Panc1 (cell line): Measurements from ENCODE around the gene SRP54. TPM values are rescaled to one million over a fixed set of nuclear protein-coding genes. Genes with fewer than 3 reads are reported as not detected.

Experiments used
- ATAC-seq: fragments of 200-7000 bp; cut with Tn5 transposase; 2 replicates; pipeline ENCODE4 v1.9.1; 2020; ENCODE audit warnings: mild to moderate bottlenecking, moderate library complexity
- BruUV-seq: library from RNA; stranded (reverse); fragments of 400-500 nt; replicated peaks from 2 replicates; lab custom pipeline; 2021; lab: Mats Ljungman, UMichigan
- CTCF ChIA-PET: fragments of 300-600 bp; sonication (Branson Sonifier 250); formaldehyde crosslinking; loops from one replicate; lab custom pipeline; 2022; ENCODE audit warnings: antibody characterized with exemption; lab: Charles Lee
- POLR2A ChIA-PET: fragments of 300-600 bp; sonication (Branson Sonifier 250); formaldehyde crosslinking; loops from one replicate; lab custom pipeline; 2022; ENCODE audit warnings: antibody characterized with exemption; lab: Charles Lee
- DNase-seq: peaks from one replicate; pipeline ENCODE4 v3.0.0-alpha.2; 2010; ENCODE audit warnings: low read depth, low spot score
- H3K27ac ChIP-seq: 2 replicates; pipeline ENCODE4 v1.5.1; 2011; ENCODE audit warnings: mild to moderate bottlenecking, low read length, inconsistent platforms
- H3K27me3 ChIP-seq: fragments of 200-500 bp; sonication (Bioruptor generic); 2 replicates; pipeline ENCODE4 v1.6.0; 2014; ENCODE audit warnings: low read length, inconsistent platforms; ENCODE audit not compliant: control insufficient read depth, insufficient read depth
- H3K36me3 ChIP-seq: fragments of 200-500 bp; sonication (Bioruptor generic); 2 replicates; pipeline ENCODE4 v1.5.1; 2014; ENCODE audit warnings: inconsistent platforms, mild to moderate bottlenecking, low read length, moderate library complexity; ENCODE audit not compliant: control insufficient read depth, insufficient read depth
- H3K4me1 ChIP-seq: 2 replicates; pipeline ENCODE4 v1.5.1; 2011; ENCODE audit warnings: inconsistent platforms, mild to moderate bottlenecking, low read length, moderate library complexity; ENCODE audit not compliant: control insufficient read depth, insufficient read depth
- H3K4me3 ChIP-seq, 2 experiments: 2 replicates each; pipeline ENCODE4 v1.5.1; 2011 to 2012; ENCODE audit warnings: low read depth in 2 of 2, low read length in 2 of 2, mild to moderate bottlenecking in 2 of 2, inconsistent platforms in 1 of 2, moderate library complexity in 1 of 2
- H3K9me3 ChIP-seq: fragments of 200-500 bp; sonication (Bioruptor generic); 2 replicates; pipeline ENCODE4 v1.5.1; 2014; ENCODE audit warnings: low read depth, mild to moderate bottlenecking, inconsistent platforms, low read length, moderate library complexity; ENCODE audit not compliant: control insufficient read depth, insufficient read depth
- CTCF ChIP-seq: fragments of 450-650 bp; IDR thresholded peaks from 2 replicates; pipeline ENCODE4 v1.5.1; 2017; ENCODE audit warnings: mild to moderate bottlenecking
- POLR2AphosphoS5 ChIP-seq: IDR thresholded peaks from 2 replicates; pipeline ENCODE4 v1.6.1; 2012; ENCODE audit warnings: mild to moderate bottlenecking, low read depth, low read length, moderate library complexity
- REST ChIP-seq, 2 experiments: IDR thresholded peaks; 2 replicates each; pipeline ENCODE4 v1.6.1; 2011 to 2012; ENCODE audit warnings: low read depth in 2 of 2, control low read depth in 1 of 2, low read length in 1 of 2, mild to moderate bottlenecking in 1 of 2, moderate library complexity in 1 of 2; ENCODE audit not compliant: insufficient read depth in 1 of 2
- SIN3A ChIP-seq: IDR thresholded peaks from 2 replicates; pipeline ENCODE4 v1.6.1; 2012; ENCODE audit warnings: low read depth, mild to moderate bottlenecking, low read length, moderate library complexity, borderline replicate concordance; ENCODE audit not compliant: insufficient read depth
- TCF7L2 ChIP-seq: IDR thresholded peaks from 2 replicates; pipeline ENCODE4 v1.6.1; 2011; ENCODE audit warnings: mild to moderate bottlenecking, low read depth, low read length, inconsistent platforms
- in situ Hi-C: cut with HindIII; loops from 2 replicates; pipeline ENCODE4 v1.10.0; 2016; ENCODE audit warnings: low sequenced_read_pairs, low pct_unique_long_range_greater_than_20kb
- intact Hi-C: fragments of 100-400 bp; cut with micrococcal nuclease; formaldehyde crosslinking; loops from one replicate; pipeline ENCODE4 v1.10.0; 2022; ENCODE audit not compliant: unreplicated experiment
- total RNA-seq: library from RNA; stranded (reverse); gene quantifications from one replicate; pipeline ENCODE4 v1.2.1, GENCODE V29; 2021; ENCODE audit not compliant: unreplicated experiment

Gene SRP54
- total RNA-seq, 1 experiment from 2014 or later, result 53.2 TPM

- Histone ChIP-seq H3K4me3 (peak overlapping the region; percentile 82 to 86), H3K9me3 (no peaks in the 10 kb centered on the region), H3K4me1 (no peaks in the 10 kb centered on the region; the same call in 1 of the 2 replicates), H3K36me3 (no peaks in the 10 kb centered on the region; the same call in none of the 2 replicates), H3K27ac (peak overlapping the region; percentile 93), H3K27me3 (no peaks in the 10 kb centered on the region)
- BruUV-seq, result TSS peak; percentile 92
- in situ Hi-C loops, result no loop called here
- intact Hi-C loops, result no loop called here
- TF ChIP-seq CTCF, result no peak
- ChIA-PET CTCF (no interaction called here), POLR2A (no interaction called here)
- no peak for ATAC-seq
- DNase-seq, result no peak
Measured at GRCh38 chr14:35044939-35045797, 62.4 kb downstream of the SRP54 start.

GRCh38 chr14:35045798-35046047 lies 62.9 kb downstream of the SRP54 start:
- no peak for ATAC-seq
- TF ChIP-seq TCF7L2, result no peak
- no peak for TF ChIP-seq POLR2AphosphoS5
- no peak for TF ChIP-seq SIN3A
- TF ChIP-seq REST (IDR thresholded peaks at IDR 0.05; ENCODE audit: insufficient read depth in 1 of 2, low read depth in 2 of 2, low read length in 1 of 2), result no peak
- no peak for TF ChIP-seq CTCF
- DNase-seq, result no peak
- no peaks in the 10 kb centered on the region; the same call in 1 of the 2 replicates for H3K4me1 ChIP-seq
- peak overlapping the region; percentile 82 to 86 for H3K4me3 ChIP-seq
- H3K27ac ChIP-seq, result peak overlapping the region; percentile 93
- ChIA-PET POLR2A (no interaction called here), CTCF (no interaction called here)
- no peaks in the 10 kb centered on the region for H3K27me3 ChIP-seq
- in situ Hi-C loops (no loop called here), intact Hi-C loops (no loop called here)
- H3K36me3 ChIP-seq, result no peaks in the 10 kb centered on the region; the same call in none of the 2 replicates
- no peaks in the 10 kb centered on the region for H3K9me3 ChIP-seq
- no TSS peak for BruUV-seq
